SKM-1 treated with dmso at 0.1 percent for 144 hours (cell line): Measurements from ENCODE around the gene ACVR2A.
A peak's percentile ranks its signal among the peaks of the same experiment; 100 is the strongest.

Source experiments
- DNase-seq: peaks from one replicate; lab custom pipeline; 2025; ENCODE audit not compliant: unreplicated experiment; lab: John Stamatoyannopoulos, UW

The ACVR2A gene

GRCh38 chr2:147854557-147855134 lies 9.8 kb downstream of the ACVR2A start:
- no peak for DNase-seq

GRCh38 chr2:147855316-147855715 lies 10.5 kb downstream of the ACVR2A start:
- no peak for DNase-seq

DNA sequence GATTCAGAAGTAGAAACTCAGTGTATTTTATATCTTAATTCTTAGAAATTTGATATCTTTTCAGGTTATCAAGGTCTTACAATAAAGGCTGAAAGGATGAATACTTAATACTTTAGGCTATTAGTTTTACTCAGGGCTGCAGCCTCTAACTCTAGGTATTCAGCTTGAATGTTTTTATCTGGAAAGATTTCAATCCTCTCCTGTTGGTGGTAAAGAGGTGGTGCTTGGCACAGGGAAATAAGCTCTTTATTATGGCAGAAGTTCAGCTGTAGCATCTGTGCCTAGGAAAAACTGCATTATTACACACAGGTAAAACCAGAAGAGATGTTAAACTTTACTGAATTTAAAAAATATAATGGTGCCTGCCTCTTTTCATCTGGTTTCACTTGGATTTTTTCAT lies 11.1 kb downstream of the ACVR2A start:
- DNase-seq: no peak

- DNase-seq: no peak
These were observed 15.2 kb downstream of the ACVR2A start for GRCh38 chr2:147860009-147860408.

DNA sequence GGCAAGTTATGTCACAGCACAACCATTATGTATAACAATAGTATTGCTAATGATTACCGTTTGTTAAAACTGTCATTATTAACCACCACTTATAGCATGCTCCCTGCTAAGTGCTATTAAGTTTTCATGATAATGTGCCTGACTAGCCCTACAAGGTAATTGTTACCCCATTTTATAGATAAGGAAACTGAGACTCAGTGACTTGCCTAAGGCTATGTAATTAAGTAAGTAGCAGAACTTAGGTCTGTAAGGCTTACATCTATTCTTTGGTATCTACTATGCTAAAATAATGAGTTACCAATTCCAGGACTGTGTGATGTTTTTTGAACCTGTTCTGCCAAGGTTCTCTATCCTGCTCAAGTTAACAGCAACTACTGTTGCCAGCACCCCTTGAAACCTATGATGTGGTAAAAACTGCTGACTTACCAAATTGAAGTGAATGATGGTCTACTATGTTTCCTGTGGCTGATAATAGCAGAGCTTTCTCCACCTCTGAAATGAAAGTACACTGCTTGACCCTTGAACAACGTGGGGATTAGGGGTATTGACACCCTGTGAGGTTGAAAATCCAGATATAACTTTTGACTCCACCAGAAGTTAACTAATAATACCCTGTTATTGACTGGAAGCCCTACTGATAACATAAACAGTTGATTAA lies 18.2 kb downstream of the ACVR2A start:
- no peak for DNase-seq

DNA sequence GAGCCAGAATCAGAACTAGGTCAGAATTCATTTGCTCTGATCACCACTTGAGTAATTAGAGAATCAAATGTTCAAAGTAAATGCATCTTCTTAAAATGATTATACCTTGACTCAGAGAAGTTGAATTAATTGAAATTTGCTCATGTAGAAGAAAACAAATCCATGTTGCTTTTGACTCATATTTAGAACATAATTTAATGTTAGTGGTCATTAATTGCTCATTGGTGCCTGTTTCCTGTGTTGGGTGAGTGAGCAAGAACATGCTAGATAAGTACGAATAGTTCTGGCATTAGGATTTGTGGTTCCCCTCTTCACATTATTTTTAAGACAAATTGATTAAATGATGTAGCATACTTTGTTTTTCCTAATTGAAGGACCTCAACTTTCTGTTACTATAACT lies 19.0 kb downstream of the ACVR2A start:
- no peak for DNase-seq

GRCh38 chr2:147865560-147865959 lies 20.7 kb downstream of the ACVR2A start:
- no peak for DNase-seq

GRCh38 chr2:147867050-147867449 lies 22.2 kb downstream of the ACVR2A start:
- peak; percentile 91 for DNase-seq

DNA sequence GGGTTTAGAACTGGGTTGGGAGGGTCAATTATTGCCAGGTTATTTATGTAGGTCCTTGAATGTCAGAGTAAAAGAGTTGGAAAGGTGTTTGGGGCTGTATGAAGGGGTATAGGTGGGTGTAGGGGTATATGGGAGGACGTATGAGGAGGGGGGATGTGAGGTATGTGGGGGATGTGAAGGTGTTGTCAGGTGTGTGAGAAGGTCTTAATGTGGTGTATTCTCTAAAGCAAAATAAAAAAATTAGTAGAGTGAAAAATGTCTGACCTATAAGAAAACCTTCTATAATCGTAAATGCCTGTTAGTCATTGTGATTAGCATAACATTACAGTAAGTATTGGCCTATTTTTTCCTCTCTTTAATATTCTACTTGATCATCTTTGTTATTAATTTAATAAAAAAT lies 25.1 kb downstream of the ACVR2A start:
- no peak for DNase-seq

- DNase-seq: no peak
These were observed 28.1 kb downstream of the ACVR2A start for GRCh38 chr2:147872967-147873366.

- no peak for DNase-seq
These were observed 29.1 kb downstream of the ACVR2A start for GRCh38 chr2:147873859-147874483.

DNA sequence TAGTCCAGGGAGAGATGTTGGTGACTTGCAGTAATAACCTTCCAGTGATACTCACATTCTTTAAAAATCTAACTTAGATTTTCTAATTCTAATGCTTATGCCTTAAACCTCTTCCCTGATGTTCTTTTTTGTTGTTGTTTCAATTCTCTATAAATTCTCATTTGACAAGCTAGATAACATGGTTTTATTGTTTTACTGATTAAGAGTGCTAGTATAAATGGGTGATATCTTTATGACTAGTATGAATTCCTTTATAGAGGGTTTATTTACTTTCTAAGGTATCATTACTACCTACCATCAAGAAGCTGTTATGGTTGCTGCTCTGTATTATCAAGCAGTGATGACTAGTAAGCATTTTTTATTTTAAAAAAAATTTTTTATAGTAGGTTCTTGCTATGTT lies 35.0 kb downstream of the ACVR2A start:
- no peak for DNase-seq

DNA sequence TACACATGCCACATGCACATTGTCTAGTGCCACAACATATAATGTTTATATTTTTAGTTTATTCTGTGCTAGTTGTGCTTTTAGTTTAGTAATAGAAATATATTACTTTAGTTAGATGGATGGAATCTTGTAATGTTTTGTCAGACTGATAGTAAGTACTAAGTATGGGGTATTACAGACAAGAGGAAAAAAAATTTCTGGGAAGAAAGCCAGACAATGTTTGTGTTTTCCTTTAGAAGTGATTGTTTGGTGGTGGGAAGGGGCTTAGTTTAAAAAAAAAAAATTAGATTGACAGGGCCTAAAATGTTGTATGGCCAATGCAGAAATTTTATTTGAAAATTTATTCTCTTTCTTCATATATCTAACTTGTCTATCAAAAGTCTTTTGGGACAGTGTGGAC lies 37.8 kb downstream of the ACVR2A start:
- no peak for DNase-seq

DNA sequence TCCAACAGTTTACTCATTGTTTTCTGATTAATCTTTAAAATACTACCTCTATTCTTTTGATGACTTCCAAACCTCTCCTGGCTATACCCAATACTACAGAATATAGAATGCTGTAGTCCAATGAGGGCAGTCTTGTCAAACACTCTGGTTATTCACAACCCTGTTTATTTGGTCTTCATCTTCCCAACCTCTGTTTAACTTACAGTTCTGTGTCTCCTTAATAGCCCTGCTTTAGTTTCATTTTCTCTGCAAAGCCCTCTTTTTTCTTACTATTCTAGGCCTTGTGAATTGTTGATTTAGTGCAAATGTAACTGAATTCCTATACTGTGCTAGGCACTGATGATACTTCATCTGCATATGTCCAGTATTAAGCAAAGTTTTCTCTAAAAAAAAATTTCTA lies 40.0 kb downstream of the ACVR2A start:
- no peak for DNase-seq

DNA sequence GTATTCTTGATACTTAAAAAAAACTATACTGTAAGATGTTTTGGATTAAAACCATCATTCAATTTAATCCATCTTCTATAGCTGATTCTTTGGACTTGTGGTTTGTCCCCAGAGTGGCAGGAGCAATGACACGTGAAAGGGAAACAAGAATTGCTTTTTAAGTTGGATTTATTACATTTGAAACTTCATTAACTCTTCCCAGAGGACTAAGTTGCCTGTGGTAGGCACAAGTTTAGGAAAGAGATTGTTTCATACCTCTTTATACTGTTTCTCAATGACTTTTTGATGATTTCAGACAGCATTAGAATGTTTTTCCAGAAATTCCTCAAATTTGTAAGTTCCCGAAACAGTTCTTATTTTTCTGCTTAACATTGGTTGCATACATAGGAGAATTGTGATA lies 41.3 kb downstream of the ACVR2A start:
- DNase-seq: no peak

- no peak for DNase-seq
These were observed 43.9 kb downstream of the ACVR2A start for GRCh38 chr2:147888680-147889079.

DNA sequence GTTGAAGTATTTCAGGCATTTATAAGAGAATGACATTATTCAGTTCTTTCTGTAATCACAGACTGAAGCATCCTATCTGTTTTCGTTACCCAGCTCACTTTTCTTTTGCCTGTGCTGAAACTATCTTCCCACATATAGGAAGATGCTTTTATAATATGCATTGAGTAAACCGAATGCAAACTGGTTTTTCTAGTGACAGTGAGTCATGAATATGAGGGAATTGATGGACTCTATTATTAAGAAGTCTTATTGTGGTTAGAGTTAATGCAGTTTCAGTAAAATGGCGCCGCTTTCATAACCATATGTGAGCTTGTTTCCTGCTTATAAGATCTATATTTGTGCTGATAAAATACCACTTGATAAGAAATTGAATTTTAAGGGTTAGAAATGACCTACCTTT lies 59.2 kb downstream of the ACVR2A start:
- no peak for DNase-seq

GRCh38 chr2:147909178-147909577 lies 64.3 kb downstream of the ACVR2A start:
- no peak for DNase-seq

- peak; percentile 42 for DNase-seq
These were observed 66.2 kb downstream of the ACVR2A start for GRCh38 chr2:147910990-147911473.

GRCh38 chr2:147913701-147914480 lies 69.1 kb downstream of the ACVR2A start:
- DNase-seq: peak; percentile 37

- DNase-seq: no peak
These were observed 71.2 kb downstream of the ACVR2A start for GRCh38 chr2:147916067-147916466.

DNA sequence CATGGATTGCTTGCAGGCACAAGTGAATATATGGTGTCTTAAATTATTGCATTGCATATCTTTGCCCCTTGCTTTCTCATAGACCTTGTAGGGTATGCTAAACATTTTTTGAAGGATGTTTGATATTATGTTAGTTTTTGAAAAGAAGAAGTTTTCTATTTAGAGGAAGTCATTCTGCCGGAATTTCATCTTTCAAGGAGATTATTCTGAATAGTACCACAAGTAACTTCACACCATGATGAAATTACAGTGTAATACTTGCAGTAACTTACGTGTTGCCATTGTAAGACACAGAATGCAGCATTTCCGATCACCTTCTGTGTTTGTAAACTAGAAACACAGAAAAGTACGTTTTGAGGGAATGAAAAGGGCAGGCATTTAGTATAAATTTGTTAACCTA lies 71.9 kb downstream of the ACVR2A start:
- DNase-seq: no peak
